Uterine smooth muscle cell (primary cell): Measurements from ENCODE around the gene BCL7B. TPM values are rescaled to one million over a fixed set of nuclear protein-coding genes. Genes with fewer than 3 reads are reported as not detected.

Source experiments
- total RNA-seq: library from RNA; depleted of rRNA; stranded (reverse); fragments of >200 nt; gene quantifications from 2 replicates; pipeline ENCODE4 v1.2.3, GENCODE V29; 2014

Gene BCL7B
- total RNA-seq, result 22.7 and 26.1 TPM in 2 replicates

DNA sequence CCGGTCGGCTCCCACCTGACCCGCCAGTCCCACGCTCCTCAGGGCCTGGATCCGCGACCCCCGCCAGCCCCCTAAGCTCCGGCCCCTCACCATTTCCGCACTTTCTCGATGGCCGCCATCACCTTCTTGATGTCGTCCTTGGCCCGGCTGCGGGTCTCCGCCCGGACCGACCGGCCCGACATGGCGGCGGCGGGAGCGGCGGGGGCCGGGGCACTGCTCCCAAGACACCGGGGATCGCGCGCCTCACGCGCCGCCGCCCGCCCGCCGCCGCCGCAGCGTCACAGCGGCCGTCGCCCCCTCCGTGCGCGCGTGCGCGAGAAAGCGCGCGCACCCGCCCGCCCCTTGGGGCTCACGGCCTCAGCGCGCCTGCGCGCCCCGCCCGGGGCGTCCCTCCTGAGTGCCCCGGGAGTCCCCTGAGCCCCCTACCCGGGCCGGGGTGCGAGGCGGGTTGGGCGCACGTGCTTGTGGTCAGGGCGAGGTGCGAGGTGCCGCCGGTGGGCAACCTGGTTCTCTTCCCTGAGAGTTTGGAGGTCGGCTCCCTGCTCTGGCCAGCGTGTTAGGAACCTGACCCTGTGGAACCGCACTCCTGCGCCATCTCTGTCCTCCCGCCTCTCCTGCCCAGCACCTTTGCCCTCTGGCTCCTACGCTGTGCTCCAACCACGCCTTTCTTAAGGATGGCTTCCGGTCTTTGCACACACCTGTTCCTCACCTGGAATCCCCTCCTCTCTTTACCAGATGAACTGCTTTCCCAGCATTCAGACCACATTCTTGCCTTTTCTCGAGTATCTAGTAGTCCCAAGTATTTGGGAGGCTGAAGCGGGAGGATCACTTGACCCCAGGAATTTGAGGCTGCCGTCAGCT, at the start of gene BCL7B:
BCL7B (minus strand) TSS at position 294 of the 861 bp plus-strand sequence; CDS start at position 182, 112 bp downstream.

DNA sequence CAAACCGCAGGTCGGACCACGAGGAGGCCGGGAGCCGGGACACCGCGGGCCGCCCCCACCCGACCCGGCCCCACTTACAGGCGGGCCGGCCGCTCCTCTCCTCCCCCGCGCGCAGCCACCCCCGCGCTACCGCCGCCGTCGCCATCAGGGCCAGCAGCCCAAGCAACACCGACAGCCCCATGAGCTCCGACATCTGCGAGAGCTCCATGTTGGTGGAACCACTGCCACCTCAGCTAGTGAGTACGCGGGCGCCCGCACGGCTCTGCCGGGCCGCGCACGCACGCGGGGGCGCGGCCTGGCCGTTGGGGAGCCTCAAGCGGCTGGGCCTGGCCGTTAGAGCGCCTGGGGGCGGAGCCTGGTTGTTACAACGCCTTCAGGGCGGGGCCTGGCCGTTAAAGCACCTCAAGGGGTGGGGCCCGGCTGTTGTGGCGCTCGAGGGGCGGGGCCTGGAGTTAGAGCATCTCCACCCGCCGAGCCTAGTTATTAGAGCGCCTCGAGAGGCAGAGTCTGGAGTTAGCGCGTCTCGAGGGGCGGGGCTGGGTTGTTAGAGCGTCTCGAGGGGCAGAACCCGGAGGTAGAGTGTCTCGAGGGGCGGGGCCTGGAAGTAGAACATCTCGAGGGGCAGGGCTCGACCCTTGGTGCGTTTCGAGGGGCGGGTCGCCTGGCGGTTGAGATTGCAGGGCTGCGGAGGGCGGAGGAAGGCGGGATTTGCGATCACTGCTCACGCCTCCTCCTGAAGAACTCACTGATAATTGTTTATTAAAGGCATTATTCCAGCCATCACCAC, 21.0 kb upstream of the BCL7B start, which contains the start of gene TBL2:
TBL2 (minus strand) TSS at position 238 of the 787 bp plus-strand sequence; CDS start at position 208, 30 bp downstream.

DNA sequence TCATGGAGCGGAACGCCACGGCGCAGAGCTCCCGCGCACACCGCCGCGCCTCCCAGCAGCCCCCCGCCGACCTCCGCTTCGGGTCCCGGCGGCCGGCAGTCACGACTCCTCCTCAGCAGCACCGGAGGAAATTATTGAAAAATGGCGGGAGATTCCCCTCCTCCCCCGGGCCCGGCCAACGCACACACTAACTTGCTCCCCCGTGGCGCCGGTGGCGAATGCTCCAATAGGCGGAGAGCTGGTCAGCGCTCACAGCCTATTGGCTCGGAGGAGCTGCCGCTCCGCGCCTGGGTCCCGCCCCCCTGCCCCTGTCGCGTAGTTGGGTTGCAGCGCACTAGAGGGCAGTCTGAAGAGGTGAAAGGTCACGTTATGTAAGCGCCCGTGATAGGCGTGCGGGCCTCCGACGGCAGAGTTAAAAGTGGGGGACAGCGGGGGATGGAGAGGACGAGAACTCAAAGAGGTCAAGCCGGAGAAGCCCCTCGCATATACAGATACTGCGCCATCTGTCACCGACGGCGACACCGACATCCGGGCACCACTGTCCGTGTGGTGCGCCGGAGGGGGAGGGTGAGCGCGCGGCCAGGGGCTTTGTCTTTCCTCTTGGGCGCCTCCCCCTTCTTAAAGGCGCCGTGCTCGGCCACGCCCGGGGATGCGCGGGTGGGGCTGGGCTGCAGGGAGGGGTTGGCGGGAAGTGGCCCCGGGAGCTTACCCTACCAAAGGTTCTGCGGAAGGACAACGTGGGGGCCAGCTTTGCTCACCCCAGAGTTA, 35.2 kb downstream of the BCL7B start, which contains the start of gene BAZ1B:
BAZ1B (minus strand) TSS at position 189 of the 768 bp plus-strand sequence. CDS start 360 bp downstream, outside the sequence.

Other genes with a start within 250 kb of the BCL7B start
- gene NSUN5, start 248.9 kb downstream of the BCL7B start, total RNA-seq, result 18.0 and 24.3 TPM in 2 replicates
- gene TRIM50, start 229.6 kb downstream of the BCL7B start, total RNA-seq, result not detected in 2 replicates
- gene FKBP6, start 229.5 kb downstream of the BCL7B start, total RNA-seq, result under 0.01 TPM in 1 of 2 replicates, not detected in the other
- gene FZD9, start 123.9 kb downstream of the BCL7B start, total RNA-seq, result 0.44 and 0.75 TPM in 2 replicates
- gene BAZ1B, start 35.4 kb downstream of the BCL7B start, total RNA-seq, result 66.6 and 80.3 TPM in 2 replicates
- 110 and 120 TPM in 2 replicates for gene TBL2, start 20.9 kb upstream of the BCL7B start, total RNA-seq
- not detected in 2 replicates for gene MLXIPL, start 66.8 kb upstream of the BCL7B start, total RNA-seq
- gene VPS37D, start 110.1 kb upstream of the BCL7B start, total RNA-seq, result 3.3 and 9.2 TPM in 2 replicates
- gene DNAJC30, start 125.8 kb upstream of the BCL7B start, total RNA-seq, result 1.8 and 2.2 TPM in 2 replicates
- 47.5 and 66.5 TPM in 2 replicates for gene BUD23, start 125.9 kb upstream of the BCL7B start, total RNA-seq
- 17.4 and 32.3 TPM in 2 replicates for gene STX1A, start 162.0 kb upstream of the BCL7B start, total RNA-seq
- 17.0 and 37.1 TPM in 2 replicates for gene ABHD11, start 181.1 kb upstream of the BCL7B start, total RNA-seq
- gene CLDN3, start 212.6 kb upstream of the BCL7B start, total RNA-seq, result 0.12 and 0.44 TPM in 2 replicates